HEK293 (cell line): ENCODE measurements around the gene DCT.

ENCODE experiments used
- CTCF ChIP-seq: fragments of 450-650 bp; formaldehyde crosslinking; IDR thresholded peaks from 2 replicates; pipeline ENCODE4 v1.5.1; 2016; ENCODE audit warnings: missing biosample characterization, missing genetic modification characterization
- ZBTB8A ChIP-seq: fragments of 450-650 bp; formaldehyde crosslinking; IDR thresholded peaks from 2 replicates; pipeline ENCODE4 v1.5.1; 2016; ENCODE audit warnings: missing biosample characterization, missing genetic modification characterization
- ZFP3 ChIP-seq: fragments of 450-650 bp; formaldehyde crosslinking; IDR thresholded peaks from 2 replicates; pipeline ENCODE4 v1.5.1; 2016; ENCODE audit warnings: low read depth, missing biosample characterization, missing genetic modification characterization
- ZNF138 ChIP-seq: fragments of 450-650 bp; formaldehyde crosslinking; IDR thresholded peaks from 2 replicates; pipeline ENCODE4 v1.5.1; 2016; ENCODE audit warnings: missing biosample characterization, missing genetic modification characterization, borderline replicate concordance
- ZNF174 ChIP-seq: fragments of 450-650 bp; formaldehyde crosslinking; IDR thresholded peaks from 2 replicates; pipeline ENCODE4 v1.5.0; 2017; ENCODE audit warnings: missing biosample characterization, mild to moderate bottlenecking, missing genetic modification characterization

- no peak for TF ChIP-seq ZBTB8A
- no peak for TF ChIP-seq ZNF138 (tag by site-specific recombination)
- no peak for TF ChIP-seq CTCF (tag by site-specific recombination)
- TF ChIP-seq ZNF174 (tag by site-specific recombination), result no peak
- TF ChIP-seq ZFP3, result no peak
Measured at GRCh38 chr13:94464771-94465170, 14.7 kb downstream of the DCT start.
